ENCODE measurements around the gene FXN. TPM values are rescaled to one million over a fixed set of nuclear protein-coding genes. Genes with fewer than 3 reads are reported as not detected.
A peak's percentile ranks its signal among the peaks of the same experiment; 100 is the strongest.

FXN gene
- total and polyA plus RNA-seq, 11 donors: 14.8 to 40.2 (median 24.1) TPM

GRCh38 chr9:69083321-69083720 is 47.8 kb downstream of the FXN start:
- intact Hi-C loops (cut with DNase I): loop anchor here in 1 of 10 donors (10.0 kb wide), 1 partner anchor 51 kb away; no protein-coding TSS in a partner anchor
- peak overlapping the region in 4 of 12 donors; percentile 1 to 45 (median 22) for H3K27ac ChIP-seq
- no peaks in the 10 kb centered on the region for H3K27me3 ChIP-seq
- ATAC-seq (no peak), DNase-seq (no peak)
- H3K4me1 ChIP-seq: peaks cover 0 to 30% (median 12%) of the 10 kb centered on the region in 12 donors
- no peaks in the 10 kb centered on the region for H3K9me3 ChIP-seq
- TF ChIP-seq CTCF (IDR thresholded peaks at IDR 0.05): no peak
- TF ChIP-seq POLR2A (IDR thresholded peaks at IDR 0.05): no peak
- WGBS, 4 donors: 68 to 86% (median 72%) methylated on average over 3 of the region's 3 CpGs
- H3K4me3 ChIP-seq: no peak overlapping the region
- H3K36me3 ChIP-seq: no peaks in the 10 kb centered on the region

- ATAC-seq: peak; percentile 72 to 77 (median 74)
- WGBS, 4 donors: 35 to 48% (median 43%) methylated on average over 5 of the region's 5 CpGs
- TF ChIP-seq CTCF (IDR thresholded peaks at IDR 0.05) (no peak), POLR2A (IDR thresholded peaks at IDR 0.05) (no peak)
- Histone ChIP-seq H3K4me3 (no peak overlapping the region), H3K27me3 (no peaks in the 10 kb centered on the region), H3K9me3 (no peaks in the 10 kb centered on the region), H3K4me1 (peaks cover 0 to 33% (median 11%) of the 10 kb centered on the region in 12 donors), H3K27ac (peak overlapping the region in 7 of 12 donors; percentile 0 to 61 (median 39)), H3K36me3 (no peaks in the 10 kb centered on the region)
- peak in 1 of 5 donors; percentile 24 for DNase-seq
- intact Hi-C loops (cut with DNase I): loop anchor here in 1 of 10 donors (10.0 kb wide), 1 partner anchor 49 kb away; no protein-coding TSS in a partner anchor
Measured at GRCh38 chr9:69085569-69086283, 50.2 kb downstream of the FXN start.

- no peak for TF ChIP-seq POLR2A (IDR thresholded peaks at IDR 0.05)
- no peak for TF ChIP-seq CTCF (IDR thresholded peaks at IDR 0.05)
- ATAC-seq (peak; percentile 35 to 67 (median 52)), DNase-seq (no peak)
- H3K9me3 ChIP-seq: no peaks in the 10 kb centered on the region
- H3K27me3 ChIP-seq: no peaks in the 10 kb centered on the region
- H3K36me3 ChIP-seq: no peaks in the 10 kb centered on the region
- no peak overlapping the region for H3K4me3 ChIP-seq
- peak overlapping the region in 7 of 12 donors; percentile 0 to 61 (median 39) for H3K27ac ChIP-seq
- intact Hi-C loops (cut with DNase I): loop anchor here in 1 of 10 donors (10.0 kb wide), 1 partner anchor 48 kb away; no protein-coding TSS in a partner anchor
- 83 to 96% (median 84%) methylated on average over 2 of the region's 2 CpGs for WGBS, 4 donors
- peaks cover 0 to 36% (median 15%) of the 10 kb centered on the region in 12 donors for H3K4me1 ChIP-seq
Measured at GRCh38 chr9:69086312-69086711, 50.8 kb downstream of the FXN start.

GRCh38 chr9:69086769-69087168 is 51.2 kb downstream of the FXN start:
- Histone ChIP-seq H3K27me3 (no peaks in the 10 kb centered on the region), H3K9me3 (no peaks in the 10 kb centered on the region), H3K4me1 (peaks cover 0 to 36% (median 15%) of the 10 kb centered on the region in 12 donors), H3K36me3 (no peaks in the 10 kb centered on the region), H3K4me3 (no peak overlapping the region), H3K27ac (peak overlapping the region in 4 of 12 donors; percentile 17 to 47 (median 32))
- no peak for TF ChIP-seq POLR2A (IDR thresholded peaks at IDR 0.05)
- no peak for TF ChIP-seq CTCF (IDR thresholded peaks at IDR 0.05)
- WGBS, 4 donors: 89 to 97% (median 95%) methylated on average over 2 of the region's 2 CpGs
- DNase-seq (no peak), ATAC-seq (no peak)
- intact Hi-C loops (cut with DNase I): loop anchor here in 1 of 10 donors (10.0 kb wide), 1 partner anchor 48 kb away; no protein-coding TSS in a partner anchor
